Measurements from ENCODE around the gene WDFY4. TPM values are rescaled to one million over a fixed set of nuclear protein-coding genes. Genes with fewer than 3 reads are reported as not detected.

The WDFY4 gene
- total and polyA plus RNA-seq, 11 donors: 0.46 to 19.8 (median 1.0) TPM

DNA sequence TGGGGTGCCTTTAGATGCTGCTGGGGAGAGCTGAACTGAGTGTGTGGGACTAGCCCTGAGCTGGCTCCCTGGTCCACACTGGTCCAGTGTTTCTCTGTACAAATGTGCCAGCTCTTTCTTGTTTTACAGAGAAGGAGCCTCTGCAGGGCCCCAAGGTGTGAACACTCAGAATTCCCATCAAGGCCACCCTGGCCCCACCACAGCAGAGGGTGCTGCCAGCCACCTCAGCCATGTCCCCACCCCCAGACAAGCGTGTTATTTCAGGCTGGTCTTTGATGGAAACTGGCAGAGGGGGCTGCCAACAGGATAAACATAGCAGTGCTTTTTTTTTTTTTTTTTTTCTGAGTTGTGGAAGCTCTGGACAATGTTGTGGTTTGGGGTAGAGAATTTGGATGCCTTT lies 323.4 kb downstream of the WDFY4 start:
- peak overlapping the region; percentile 28 to 90 (median 74) for H3K27ac ChIP-seq
- no peaks in the 10 kb centered on the region for H3K36me3 ChIP-seq
- no peak overlapping the region for H3K4me3 ChIP-seq
- peaks cover 0 to 47% (median 32%) of the 10 kb centered on the region in 12 donors for H3K4me1 ChIP-seq
- intact Hi-C loops (cut with DNase I): loop anchor here in 3 of 10 donors (5.0 to 10.0 kb wide), 2 partner anchors 107 to 109 kb away; partner anchors contain the start of gene VSTM4 (in 3 of the 3)
- WGBS, 4 donors: 30 to 38% (median 36%) methylated on average over 1 of the region's 1 CpG
- ATAC-seq (peak; percentile 60 to 86 (median 82)), DNase-seq (peak in 4 of 5 donors; percentile 43 to 72 (median 50))
- no peaks in the 10 kb centered on the region for H3K27me3 ChIP-seq
- H3K9me3 ChIP-seq: no peaks in the 10 kb centered on the region
- TF ChIP-seq, protein P1, sequence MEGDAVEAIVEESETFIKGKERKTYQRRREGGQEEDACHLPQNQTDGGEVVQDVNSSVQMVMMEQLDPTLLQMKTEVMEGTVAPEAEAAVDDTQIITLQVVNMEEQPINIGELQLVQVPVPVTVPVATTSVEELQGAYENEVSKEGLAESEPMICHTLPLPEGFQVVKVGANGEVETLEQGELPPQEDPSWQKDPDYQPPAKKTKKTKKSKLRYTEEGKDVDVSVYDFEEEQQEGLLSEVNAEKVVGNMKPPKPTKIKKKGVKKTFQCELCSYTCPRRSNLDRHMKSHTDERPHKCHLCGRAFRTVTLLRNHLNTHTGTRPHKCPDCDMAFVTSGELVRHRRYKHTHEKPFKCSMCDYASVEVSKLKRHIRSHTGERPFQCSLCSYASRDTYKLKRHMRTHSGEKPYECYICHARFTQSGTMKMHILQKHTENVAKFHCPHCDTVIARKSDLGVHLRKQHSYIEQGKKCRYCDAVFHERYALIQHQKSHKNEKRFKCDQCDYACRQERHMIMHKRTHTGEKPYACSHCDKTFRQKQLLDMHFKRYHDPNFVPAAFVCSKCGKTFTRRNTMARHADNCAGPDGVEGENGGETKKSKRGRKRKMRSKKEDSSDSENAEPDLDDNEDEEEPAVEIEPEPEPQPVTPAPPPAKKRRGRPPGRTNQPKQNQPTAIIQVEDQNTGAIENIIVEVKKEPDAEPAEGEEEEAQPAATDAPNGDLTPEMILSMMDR (IDR thresholded peaks at IDR 0.05): no peak
- TF ChIP-seq POLR2A (IDR thresholded peaks at IDR 0.05): no peak

DNA sequence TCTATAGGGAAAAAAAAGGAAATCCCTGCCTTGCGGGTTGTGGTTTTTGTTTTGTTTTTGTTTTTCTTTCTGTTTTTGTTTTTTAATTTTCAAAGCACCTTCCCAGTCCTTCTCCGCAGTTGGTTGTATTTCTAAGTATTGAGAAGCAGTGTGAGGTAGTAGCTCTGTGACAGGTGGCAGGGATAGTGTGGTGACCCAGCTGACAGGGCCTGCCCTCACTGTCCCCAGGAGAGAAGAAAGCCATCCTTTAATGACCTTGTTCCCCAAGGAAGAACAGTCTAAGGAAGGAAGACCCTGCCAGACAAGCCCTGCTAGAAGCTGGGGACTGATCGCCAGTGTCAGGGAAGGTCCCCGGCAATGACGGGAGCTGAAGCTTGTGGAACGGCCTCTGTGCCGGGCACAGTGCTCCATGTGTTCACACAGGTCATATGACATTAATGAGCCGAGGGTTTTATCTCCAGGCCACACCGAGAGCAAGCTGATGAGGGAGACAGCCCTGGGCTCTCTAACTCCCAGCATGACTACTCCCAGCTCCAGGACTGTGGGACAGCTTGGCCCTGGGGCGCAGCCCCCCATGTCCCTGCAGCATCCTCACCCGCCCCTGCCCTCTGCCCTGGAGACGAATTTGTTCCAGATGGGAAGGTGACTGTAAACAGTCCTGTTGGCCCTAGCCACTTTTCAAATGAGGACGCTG lies 324.0 kb downstream of the WDFY4 start:
- H3K27ac ChIP-seq: peak overlapping the region; percentile 28 to 90 (median 74)
- TF ChIP-seq, protein P1 (IDR thresholded peaks at IDR 0.05): no peak
- TF ChIP-seq POLR2A (IDR thresholded peaks at IDR 0.05): no peak
- peaks cover 0 to 53% (median 34%) of the 10 kb centered on the region in 12 donors for H3K4me1 ChIP-seq
- ATAC-seq: peak; percentile 44 to 76 (median 60)
- intact Hi-C loops (cut with DNase I): loop anchor here in 3 of 10 donors (5.0 to 10.0 kb wide), 2 partner anchors 106 to 109 kb away; partner anchors contain the start of gene VSTM4 (in 3 of the 3)
- H3K36me3 ChIP-seq: no peaks in the 10 kb centered on the region
- H3K27me3 ChIP-seq: no peaks in the 10 kb centered on the region
- no peaks in the 10 kb centered on the region for H3K9me3 ChIP-seq
- 35 to 53% (median 45%) methylated on average over 13 of the region's 13 CpGs for WGBS, 4 donors
- no peak overlapping the region for H3K4me3 ChIP-seq
- peak in 1 of 5 donors; percentile 42 for DNase-seq

DNA sequence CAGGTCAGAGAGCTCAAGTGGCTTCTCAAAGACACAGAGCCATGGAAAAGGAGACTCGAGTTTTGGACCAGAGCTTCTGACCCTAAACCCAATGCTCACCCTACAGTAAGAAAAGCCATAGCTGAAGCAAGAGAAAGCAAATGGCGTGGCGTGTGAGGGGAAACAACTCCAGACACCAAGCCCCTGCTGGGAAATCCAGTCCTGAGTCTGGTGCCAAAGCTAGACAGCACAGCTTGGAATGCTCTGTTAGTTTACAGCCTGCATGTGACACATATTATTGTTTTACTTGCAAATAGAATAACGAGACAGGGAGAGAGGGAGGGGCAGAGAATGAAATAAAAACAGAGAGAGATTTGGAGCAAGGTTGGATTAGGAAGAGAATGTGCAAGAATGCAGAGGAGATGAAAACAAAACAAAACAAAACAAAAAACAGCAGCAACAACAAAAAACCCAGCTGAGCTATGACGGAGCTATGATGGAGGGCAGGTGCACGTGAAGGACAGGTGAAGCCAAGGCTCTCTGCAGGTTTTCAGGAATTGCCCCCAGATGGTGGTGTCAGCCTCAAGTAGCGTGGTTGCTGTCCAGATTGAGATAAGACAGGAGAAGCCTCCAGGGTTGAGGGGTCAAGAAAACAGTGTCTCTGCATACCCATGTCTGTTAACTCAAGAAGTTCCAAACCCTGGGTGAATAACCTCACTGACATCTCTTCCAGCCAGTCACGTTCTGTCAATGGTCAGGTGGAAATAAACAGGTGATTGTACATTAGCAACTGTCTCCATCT lies 324.7 kb downstream of the WDFY4 start:
- H3K27me3 ChIP-seq: no peaks in the 10 kb centered on the region
- ATAC-seq (peak; percentile 7 to 60 (median 26)), DNase-seq (no peak)
- TF ChIP-seq, protein P1 (IDR thresholded peaks at IDR 0.05): no peak
- no peak for TF ChIP-seq POLR2A (IDR thresholded peaks at IDR 0.05)
- H3K4me3 ChIP-seq: no peak overlapping the region
- peaks cover 0 to 60% (median 34%) of the 10 kb centered on the region in 12 donors for H3K4me1 ChIP-seq
- WGBS, 4 donors: 32 to 41% (median 37%) methylated on average over 8 of the region's 8 CpGs
- H3K27ac ChIP-seq: peak overlapping the region; percentile 28 to 90 (median 74)
- no peaks in the 10 kb centered on the region for H3K36me3 ChIP-seq
- intact Hi-C loops (cut with DNase I): loop anchor here in 3 of 10 donors (5.0 to 10.0 kb wide), 2 partner anchors 105 to 108 kb away; partner anchors contain the start of gene VSTM4 (in 3 of the 3)
- no peaks in the 10 kb centered on the region for H3K9me3 ChIP-seq

DNA sequence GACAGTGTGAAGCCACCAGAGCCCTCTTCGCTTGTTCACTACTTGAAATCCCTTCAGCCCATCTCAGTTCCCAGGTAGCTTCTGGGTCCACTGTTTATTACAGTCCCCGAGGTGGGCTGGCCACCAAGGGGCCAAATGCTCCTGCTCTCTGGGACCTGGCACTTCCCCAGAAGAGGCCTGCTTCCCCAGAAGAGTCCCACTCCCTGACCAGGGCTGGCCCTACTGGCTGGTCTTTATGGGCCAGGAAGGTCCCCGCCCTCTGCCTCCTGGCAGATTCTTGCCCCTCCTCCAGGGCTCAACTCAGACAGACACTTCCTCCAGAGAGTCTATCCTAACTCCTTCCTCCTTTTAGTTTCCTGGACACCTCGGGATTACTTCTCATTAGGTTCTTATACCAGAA lies 325.6 kb downstream of the WDFY4 start:
- Histone ChIP-seq H3K9me3 (no peaks in the 10 kb centered on the region), H3K27me3 (no peaks in the 10 kb centered on the region), H3K4me1 (peaks cover 0 to 65% (median 34%) of the 10 kb centered on the region in 12 donors), H3K4me3 (no peak overlapping the region), H3K36me3 (no peaks in the 10 kb centered on the region), H3K27ac (peak overlapping the region in 3 of 12 donors; percentile 81 to 90 (median 89))
- ATAC-seq (no peak), DNase-seq (no peak)
- intact Hi-C loops (cut with DNase I): loop anchor here in 1 of 10 donors (5.0 kb wide), 1 partner anchor 37 kb away; no protein-coding TSS in a partner anchor
- WGBS, 4 donors: 66 to 71% (median 68%) methylated on average over 3 to 4 of the region's 4 CpGs
- no peak for TF ChIP-seq POLR2A (IDR thresholded peaks at IDR 0.05)
- TF ChIP-seq, protein P1 (IDR thresholded peaks at IDR 0.05): no peak
